CD4-positive, alpha-beta T cell treated with Interleukin-17A for 1 hour (primary cell): ENCODE results near the gene PLEKHJ1.

Experiments
- DNase-seq: peaks from one replicate; pipeline ENCODE4 v3.0.0-alpha.2; 2020

The PLEKHJ1 gene

DNA sequence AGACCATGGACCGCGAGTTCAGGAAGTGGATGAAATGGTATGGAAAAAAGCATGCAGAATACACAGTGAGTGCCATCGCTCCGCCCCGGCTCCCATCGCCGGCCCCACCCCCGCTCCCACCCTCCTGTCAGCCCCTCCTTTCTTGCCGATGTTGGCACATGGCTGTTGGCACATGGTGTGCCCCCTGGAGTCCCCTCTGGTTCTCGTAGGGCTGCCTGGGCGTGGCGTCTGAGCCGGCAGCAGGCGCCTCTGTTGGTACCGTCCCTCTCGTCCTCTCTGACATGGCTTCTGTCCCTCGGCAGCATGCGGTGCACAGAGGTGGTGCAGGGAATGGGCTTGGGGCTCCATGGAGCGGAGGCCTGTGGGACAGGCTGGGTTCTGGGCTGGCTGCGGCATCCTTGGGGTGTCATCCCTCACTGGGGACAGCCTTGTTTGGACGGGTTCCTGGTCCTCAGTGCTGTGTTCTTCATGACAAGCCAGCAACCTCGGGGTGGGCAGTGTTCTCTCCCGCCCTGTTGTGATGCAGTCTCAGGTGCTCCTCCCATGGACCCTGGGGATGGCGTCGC lies 41.5 kb downstream of the PLEKHJ1 start:
- DNase-seq: no peak

DNA sequence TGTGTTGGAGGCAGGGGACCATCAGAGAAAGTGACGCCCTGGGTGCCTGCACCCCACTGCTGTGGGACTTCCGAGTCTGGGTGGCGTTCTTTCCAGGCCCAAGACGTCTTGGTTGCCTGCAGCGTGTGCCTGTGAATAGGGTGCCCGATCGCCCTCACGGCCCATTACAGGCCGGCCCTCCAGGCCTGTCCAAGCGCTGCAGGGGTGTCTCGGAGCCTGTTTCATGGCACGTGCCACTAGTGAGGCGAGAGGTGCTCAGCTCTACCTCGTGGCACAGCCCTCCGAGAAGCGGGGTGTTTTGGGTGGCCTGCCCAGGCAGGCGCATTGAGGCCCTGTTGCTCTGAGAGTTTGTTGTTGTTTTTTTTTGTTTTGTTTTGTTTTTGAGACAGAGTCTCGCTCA lies 42.3 kb downstream of the PLEKHJ1 start:
- no peak for DNase-seq

DNA sequence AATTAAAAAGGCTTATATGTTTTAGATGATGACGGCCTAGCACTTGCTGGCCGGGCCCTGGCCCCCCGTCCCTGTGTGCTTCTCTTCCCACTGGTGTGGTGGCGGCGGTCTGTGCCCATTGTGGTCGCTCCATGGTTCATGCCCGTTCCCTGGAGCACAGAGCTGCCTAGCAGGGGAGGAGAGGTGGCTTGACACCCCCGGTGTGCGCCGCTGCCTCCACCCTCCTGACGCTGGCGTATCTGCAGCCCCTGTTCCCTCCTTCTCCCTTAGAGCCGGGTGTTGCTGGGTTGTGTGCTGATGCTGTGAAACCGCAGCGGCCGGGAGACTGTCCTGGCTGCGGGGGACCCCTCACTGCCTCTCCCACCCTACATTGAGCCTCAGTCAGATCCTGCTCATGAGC lies 43.3 kb downstream of the PLEKHJ1 start:
- DNase-seq: no peak

DNA sequence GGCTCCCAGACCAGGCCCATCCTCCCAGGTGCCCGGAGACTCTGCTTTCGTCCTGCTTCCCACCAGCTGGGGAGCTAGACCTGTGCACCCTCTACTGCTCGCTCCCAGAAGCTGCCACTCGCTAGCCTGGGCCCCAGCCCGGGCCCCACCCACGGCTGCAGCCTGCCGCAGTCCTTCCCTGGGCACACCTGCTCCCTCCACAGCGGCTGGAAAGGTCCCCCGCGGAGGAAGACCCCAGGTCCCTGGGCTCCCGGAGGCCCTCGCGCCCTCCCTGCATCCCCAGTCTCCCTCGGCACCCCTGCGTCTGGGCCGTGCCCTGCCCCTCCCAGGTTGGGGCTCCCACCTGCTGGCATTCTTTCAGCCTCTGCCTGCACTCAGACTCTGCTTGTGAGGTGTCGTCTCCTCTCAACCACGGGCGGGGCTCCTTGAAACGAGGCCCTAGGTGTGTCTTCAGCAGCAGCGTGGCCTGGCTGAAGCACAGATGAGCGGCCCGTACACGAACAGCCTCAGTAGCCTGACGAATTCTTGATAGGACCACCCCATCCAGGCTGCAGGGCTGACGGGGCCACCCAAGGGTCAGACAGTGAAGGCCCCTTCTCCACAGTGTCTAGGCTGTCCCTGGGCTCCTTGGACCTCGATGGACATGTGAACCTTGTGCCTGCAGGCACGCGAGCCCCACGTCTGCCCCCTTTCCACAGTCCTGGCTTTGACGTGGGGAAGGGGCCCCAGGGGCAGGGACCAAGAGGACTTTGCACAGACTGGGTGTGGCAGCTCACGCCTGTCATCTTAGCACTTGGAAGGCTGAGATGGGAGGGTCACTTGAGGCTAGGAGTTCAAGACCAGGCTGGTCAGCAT lies 44.4 kb downstream of the PLEKHJ1 start:
- DNase-seq: no peak

DNA sequence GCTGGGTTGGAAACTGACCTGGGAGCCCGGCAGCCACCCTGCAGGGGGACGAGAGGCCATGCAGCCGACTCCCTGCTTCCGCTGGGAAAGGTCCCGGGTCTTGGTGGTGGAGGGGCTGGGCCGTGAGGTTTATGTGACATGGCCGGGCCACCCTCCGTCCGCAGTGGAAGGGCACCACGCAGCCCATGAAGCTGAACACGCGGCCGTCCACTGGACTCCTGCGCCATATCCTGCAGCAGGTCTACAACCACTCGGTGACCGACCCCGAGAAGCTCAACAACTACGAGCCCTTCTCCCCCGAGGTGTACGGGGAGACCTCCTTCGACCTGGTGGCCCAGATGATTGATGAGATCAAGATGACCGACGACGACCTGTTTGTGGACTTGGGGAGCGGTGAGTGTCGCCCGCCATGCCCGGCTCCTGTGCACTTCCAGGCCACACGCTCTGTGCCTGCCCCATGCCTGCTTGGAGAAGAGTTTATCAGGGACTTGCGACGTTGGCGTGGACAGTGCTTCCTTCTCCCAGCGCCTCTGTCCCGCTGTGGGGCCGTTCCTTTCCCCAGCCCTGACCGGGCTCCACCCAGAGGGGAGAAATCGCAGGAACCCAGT lies 45.2 kb downstream of the PLEKHJ1 start:
- no peak for DNase-seq

DNA sequence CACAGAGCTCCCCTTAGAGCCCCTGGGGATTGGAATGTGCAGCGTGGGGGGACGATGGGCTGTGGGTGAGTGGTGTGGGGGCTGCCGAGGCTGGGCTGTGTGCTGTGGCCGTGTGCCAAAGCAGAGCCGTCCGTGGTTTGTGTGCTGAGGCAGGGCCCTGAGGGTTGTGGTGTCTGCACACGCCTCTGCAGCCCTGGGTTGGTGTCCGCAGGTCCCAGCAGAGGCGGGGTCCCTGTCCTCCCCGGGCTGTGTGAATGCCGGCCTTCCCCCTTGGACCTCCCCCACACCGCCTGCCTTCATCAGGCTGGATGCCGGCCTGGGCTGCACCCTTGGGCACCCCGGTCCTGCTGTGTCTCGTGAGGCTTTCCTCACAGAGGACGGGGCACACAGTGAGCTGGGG lies 46.2 kb downstream of the PLEKHJ1 start:
- no peak for DNase-seq

DNA sequence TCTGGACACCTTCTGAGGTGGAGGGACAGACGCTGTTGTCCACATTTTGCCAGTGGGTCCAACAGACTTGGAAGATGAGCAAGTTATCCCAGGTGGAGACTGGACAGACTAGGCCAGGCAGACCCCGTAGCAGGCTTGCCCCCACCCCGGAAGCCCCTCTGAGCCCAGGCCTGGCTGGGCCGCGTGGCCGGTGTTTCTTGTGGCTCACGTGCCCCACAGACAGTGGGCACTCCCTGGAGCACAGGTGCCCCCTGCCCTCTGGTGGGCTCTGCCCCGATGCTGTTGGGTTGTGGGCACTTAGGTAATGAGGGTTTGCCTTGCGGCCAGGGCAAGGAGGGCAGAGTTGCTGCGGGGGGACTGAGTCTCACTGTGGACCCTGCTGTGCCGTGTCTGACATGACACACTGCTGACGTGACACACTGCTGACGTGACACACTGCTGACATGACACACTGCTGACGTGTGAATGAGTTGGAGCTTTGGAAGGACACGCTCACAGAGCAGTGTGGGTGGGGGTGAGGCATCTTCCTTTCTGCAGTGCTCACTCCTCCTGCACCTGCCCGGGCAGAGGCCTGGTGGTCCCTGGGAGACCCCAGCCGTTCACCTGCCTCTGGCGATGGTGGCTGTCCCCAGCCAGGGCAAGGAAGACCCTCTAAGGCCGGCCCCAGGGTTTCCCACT lies 47.3 kb downstream of the PLEKHJ1 start:
- no peak for DNase-seq

DNA sequence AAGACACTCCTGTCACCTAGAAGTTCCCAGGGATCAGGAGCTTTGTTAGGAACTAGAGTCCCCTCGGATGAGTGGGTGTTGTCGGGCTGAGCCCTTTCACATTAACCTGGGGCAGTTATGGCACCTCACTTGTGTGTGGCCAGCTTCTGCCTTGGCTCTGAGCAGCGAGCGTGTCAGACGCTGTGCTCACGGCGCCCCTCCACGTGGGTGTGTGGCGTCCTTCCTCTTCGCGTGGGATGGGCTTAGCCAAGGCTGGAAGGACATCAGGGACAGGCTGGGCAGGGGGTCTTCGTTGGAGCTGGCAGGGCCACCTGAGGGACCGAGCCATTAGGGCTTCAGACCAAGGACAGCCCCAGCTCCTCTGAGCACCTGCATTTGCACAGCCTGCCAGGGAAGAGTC lies 49.0 kb downstream of the PLEKHJ1 start:
- no peak for DNase-seq

DNA sequence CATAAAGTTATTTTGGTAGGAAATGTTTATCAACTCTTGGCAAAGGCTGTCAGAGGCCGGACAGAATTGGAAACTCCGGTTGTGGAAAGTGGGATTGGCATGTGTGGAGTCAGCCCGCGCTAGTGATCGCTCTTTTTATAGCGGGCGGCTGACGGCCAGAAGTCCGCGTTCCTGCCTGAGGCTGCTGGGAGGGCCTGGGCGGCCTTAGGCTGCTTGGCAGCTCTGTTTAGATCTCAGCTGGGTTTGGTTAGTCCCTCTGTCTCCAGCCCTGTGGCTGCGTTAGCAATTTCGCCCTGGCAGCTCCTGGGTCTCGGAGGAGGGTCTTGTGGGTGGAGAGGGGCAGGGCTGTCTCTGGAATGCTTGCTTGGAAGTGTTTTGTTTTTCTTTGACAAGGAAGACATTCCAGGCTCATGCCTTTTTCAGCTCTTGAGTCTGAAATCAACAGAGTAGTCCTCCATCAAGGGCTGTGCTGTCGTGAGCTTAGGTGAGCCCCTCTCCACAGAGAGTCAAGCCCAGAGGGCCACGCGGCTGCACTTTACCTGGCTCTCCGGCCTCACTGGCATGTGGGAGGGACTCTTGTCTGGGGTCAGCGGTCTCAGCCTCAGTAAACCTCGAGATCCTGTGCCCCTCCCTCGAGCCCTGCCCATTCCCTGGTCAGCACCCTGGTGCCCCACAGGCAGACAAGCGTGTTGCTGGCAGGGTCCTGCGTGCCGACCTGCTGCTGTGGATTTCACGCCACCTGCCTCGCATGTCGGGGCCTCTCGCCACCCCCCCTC lies 49.9 kb downstream of the PLEKHJ1 start:
- DNase-seq: no peak

DNA sequence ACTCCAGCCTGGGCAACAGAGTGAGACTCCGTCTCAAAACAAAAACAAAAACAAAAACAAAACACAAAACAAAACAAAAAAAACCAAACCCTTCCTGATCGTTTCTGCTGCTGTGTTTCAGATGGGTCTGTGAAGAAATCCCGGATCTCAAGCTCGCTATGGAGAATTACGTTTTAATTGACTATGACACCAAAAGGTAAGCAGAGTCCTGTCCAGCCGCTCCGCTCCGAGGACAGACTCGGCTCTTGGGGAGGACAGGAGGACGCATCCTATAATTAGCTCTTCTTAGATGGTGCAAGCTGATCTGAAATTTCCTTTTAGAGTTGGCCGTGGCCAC lies 50.4 kb downstream of the PLEKHJ1 start:
- DNase-seq: no peak

DNA sequence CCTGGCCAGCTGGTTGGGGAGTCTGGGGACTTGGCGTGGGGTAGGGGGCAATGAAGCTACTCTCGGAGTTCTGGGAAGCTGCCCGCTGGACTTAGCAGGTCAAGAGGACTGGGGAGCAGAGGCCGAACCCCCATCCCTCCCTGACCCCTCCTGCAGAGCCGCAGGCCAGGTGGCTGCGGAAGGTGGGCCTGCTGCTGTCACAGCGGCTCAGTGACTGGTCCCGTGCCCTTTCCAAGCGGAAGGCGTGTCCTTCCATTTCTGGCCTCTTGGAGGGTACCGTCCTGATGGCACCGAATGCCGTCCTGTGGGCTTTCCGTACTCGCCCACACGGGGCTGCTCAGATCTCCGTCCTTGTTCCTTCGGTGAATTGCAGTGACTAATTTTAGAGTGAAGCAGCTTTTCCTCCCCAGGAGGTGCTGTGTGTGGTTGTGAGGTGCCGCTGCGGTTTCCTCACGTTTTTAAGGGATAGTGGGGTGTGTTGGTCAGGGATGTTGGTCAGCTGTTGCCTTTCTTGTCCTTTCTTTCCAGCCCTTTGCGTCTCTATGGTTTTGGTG lies 51.6 kb downstream of the PLEKHJ1 start:
- no peak for DNase-seq
